ENCODE results near the gene ANKS6. TPM values are rescaled to one million over a fixed set of nuclear protein-coding genes. Genes with fewer than 3 reads are reported as not detected.

Gene ANKS6
- total and polyA plus RNA-seq, 10 of the 15 experiments (the other 5 are each of a cell fraction or from before 2014, with no cell fraction given), result 2.0 to 16.2 (median 6.1) TPM

DNA sequence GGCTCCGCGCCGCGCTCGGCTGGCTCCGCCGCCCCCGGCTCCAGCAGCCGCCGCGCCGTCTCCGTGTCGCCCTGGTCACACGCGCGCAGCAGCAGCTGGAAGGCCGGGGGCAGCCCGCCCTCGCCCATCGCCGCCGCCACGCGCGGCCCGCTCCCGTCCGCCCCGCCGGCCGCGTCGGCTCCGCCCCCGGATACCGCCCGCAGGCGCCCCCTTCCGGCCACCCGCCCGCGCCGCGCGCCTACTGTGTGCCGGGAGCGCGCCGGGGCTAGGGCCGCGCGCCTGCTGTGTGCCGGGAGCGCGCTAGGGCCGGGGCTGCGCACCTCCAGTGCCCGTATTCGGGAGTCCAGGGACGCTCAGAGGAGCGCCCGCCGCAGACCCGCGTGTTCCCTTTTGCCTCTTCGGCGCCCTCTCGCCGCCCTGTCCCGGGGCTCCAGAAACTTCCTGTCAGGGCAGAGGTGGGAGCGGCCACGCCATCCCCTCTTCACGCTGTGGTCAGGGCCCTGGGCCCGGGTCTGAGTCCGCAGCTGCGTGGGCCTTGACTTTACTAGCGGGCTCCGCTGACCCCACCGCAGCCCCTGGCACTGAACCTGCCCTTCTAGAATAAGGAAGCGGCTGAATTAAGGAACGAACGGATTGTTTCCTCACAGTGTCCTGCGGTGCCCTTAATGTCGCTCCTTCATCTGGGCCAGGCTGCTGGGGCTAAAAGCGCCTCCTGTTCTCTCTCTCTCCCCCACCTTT, at the start of gene ANKS6 (continued):
- TF ChIP-seq RAD51 (IDR thresholded peaks at IDR 0.05), result no peak
- TF ChIP-seq MTA2 (IDR thresholded peaks at IDR 0.05; ENCODE audit: low read depth), result no peak
- TF ChIP-seq STAT1 (conservative IDR thresholded peaks at IDR 0.05), result no peak
- no peak for TF ChIP-seq CBFB (IDR thresholded peaks at IDR 0.05; ENCODE audit: low read depth)
- no peak for TF ChIP-seq FOXK2 (IDR thresholded peaks at IDR 0.05)
- TF ChIP-seq, protein P1, sequence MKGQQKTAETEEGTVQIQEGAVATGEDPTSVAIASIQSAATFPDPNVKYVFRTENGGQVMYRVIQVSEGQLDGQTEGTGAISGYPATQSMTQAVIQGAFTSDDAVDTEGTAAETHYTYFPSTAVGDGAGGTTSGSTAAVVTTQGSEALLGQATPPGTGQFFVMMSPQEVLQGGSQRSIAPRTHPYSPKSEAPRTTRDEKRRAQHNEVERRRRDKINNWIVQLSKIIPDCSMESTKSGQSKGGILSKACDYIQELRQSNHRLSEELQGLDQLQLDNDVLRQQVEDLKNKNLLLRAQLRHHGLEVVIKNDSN (IDR thresholded peaks at IDR 0.05; ENCODE audit: borderline replicate concordance, extremely low read length, insufficient read depth, low read depth, low read length), result no peak
- no peak for TF ChIP-seq RBBP5 (conservative IDR thresholded peaks at IDR 0.05)
- no peak for TF ChIP-seq SMAD1 (IDR thresholded peaks at IDR 0.05; ENCODE audit: low read depth, partially characterized antibody)
- 0 out of 4 replicates have a peak, but pooled peaks of 1 of the 2 experiments have one; percentile 8 for TF ChIP-seq SRF (IDR thresholded peaks at IDR 0.05; ENCODE audit: low read depth in 2 of 2, low read length in 2 of 2)
- TF ChIP-seq ATF7 (IDR thresholded peaks at IDR 0.05; ENCODE audit: low read depth), result no peak
- TF ChIP-seq NRF1 (conservative IDR thresholded peaks at IDR 0.05; ENCODE audit: low read depth, low read length), result no peak
- TF ChIP-seq DPF2 (IDR thresholded peaks at IDR 0.05), result peak; percentile 72; the same call in 1 of the 2 replicates
- TF ChIP-seq, protein P2, sequence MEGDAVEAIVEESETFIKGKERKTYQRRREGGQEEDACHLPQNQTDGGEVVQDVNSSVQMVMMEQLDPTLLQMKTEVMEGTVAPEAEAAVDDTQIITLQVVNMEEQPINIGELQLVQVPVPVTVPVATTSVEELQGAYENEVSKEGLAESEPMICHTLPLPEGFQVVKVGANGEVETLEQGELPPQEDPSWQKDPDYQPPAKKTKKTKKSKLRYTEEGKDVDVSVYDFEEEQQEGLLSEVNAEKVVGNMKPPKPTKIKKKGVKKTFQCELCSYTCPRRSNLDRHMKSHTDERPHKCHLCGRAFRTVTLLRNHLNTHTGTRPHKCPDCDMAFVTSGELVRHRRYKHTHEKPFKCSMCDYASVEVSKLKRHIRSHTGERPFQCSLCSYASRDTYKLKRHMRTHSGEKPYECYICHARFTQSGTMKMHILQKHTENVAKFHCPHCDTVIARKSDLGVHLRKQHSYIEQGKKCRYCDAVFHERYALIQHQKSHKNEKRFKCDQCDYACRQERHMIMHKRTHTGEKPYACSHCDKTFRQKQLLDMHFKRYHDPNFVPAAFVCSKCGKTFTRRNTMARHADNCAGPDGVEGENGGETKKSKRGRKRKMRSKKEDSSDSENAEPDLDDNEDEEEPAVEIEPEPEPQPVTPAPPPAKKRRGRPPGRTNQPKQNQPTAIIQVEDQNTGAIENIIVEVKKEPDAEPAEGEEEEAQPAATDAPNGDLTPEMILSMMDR (IDR thresholded peaks at IDR 0.05 in 2 of 3, conservative IDR thresholded peaks at IDR 0.05 in 1 of 3; ENCODE audit: control insufficient read depth in 2 of 3, extremely low read depth in 1 of 3, insufficient read depth in 1 of 3, low read depth in 3 of 3, low read length in 3 of 3), result peak; percentile 19 to 56 (median 37); a peak in 5 of 6 replicates
- TF ChIP-seq IKZF1 (conservative IDR thresholded peaks at IDR 0.05), result peak; percentile 49; the same call in 1 of the 2 replicates
- TF ChIP-seq TCF3 (IDR thresholded peaks at IDR 0.05; ENCODE audit: borderline replicate concordance, insufficient read depth, low read depth, low read length), result 0 out of 2 replicates have a peak, but pooled peaks have one; percentile 12
- TF ChIP-seq YY1 (IDR thresholded peaks at IDR 0.05; ENCODE audit: low read depth, low read length), result peak; percentile 35; the same call in 1 of the 2 replicates
